Gastrocnemius medialis (tissue), 4 donors: ENCODE results near the gene RBM17. TPM values are rescaled to one million over a fixed set of nuclear protein-coding genes. Genes with fewer than 3 reads are reported as not detected.

ENCODE experiments used
- ATAC-seq, 2 donors: fragments of 150-250 bp; one replicate each; pipeline ENCODE4 v1.9.1; 2016
- DNase-seq, 2 donors: peaks; one replicate each; pipeline ENCODE4 v3.0.0-alpha.2; 2019
- H3K27ac ChIP-seq, 4 donors: fragments of 200-600 bp; sonication (generic); 1 replicate in 1 of 4; 2 replicates in 3 of 4; pipeline ENCODE4 v1.5.1; 2016 to 2018; ENCODE audit warnings: mild to moderate bottlenecking in 2 of 4, moderate library complexity in 1 of 4
- H3K27me3 ChIP-seq, 3 donors: fragments of 200-600 bp; sonication (generic) in 2 of 3; 1 replicate in 1 of 3; 2 replicates in 2 of 3; pipeline versions ENCODE4 v1.5.1 to v1.6.0; 2016 to 2019; ENCODE audit warnings: mild to moderate bottlenecking in 1 of 3, moderate library complexity in 1 of 3
- H3K36me3 ChIP-seq, 2 donors: fragments of 200-600 bp; sonication (generic) in 1 of 2; one replicate each; pipeline ENCODE4 v1.5.1; 2017 to 2018
- H3K4me1 ChIP-seq, 2 donors: fragments of 200-600 bp; sonication (generic) in 1 of 2; one replicate each; pipeline ENCODE4 v1.5.1; 2016 to 2017; ENCODE audit warnings: mild to moderate bottlenecking in 2 of 2
- H3K4me3 ChIP-seq, 4 donors: fragments of 200-600 bp; sonication (generic) in 3 of 4; 1 replicate in 1 of 4; 2 replicates in 3 of 4; pipeline ENCODE4 v1.5.1; 2016 to 2019; ENCODE audit warnings: mild to moderate bottlenecking in 2 of 4
- H3K9me3 ChIP-seq, 3 donors: fragments of 200-600 bp; sonication (generic) in 2 of 3; 1 replicate in 1 of 3; 2 replicates in 2 of 3; pipeline ENCODE4 v1.5.1; 2016 to 2019
- CTCF ChIP-seq, 5 experiments: fragments of 450-650 bp in 3 of 5; fragments of 200-600 bp in 2 of 5; sonication (generic) in 2 of 5; IDR thresholded peaks in 4 of 5; conservative IDR thresholded peaks in 1 of 5; 1 replicate in 4 of 5; 2 replicates in 1 of 5; pipeline ENCODE4 v1.5.1; 2016 to 2019; ENCODE audit warnings: antibody characterized with exemption in 5 of 5, mild to moderate bottlenecking in 3 of 5, moderate library complexity in 3 of 5
- POLR2A ChIP-seq, 2 donors: fragments of 450-650 bp; IDR thresholded peaks; one replicate each; pipeline ENCODE4 v1.6.1; 2017; ENCODE audit warnings: antibody characterized with exemption in 2 of 2, mild to moderate bottlenecking in 2 of 2, moderate library complexity in 2 of 2
- in situ Hi-C, 4 donors: fragments of 200-750 bp; cut with MboI; loops; one replicate each; pipeline versions ENCODE4 v1.15.0 to v1.8.0; 2017; ENCODE audit warnings: low sequenced_read_pairs in 4 of 4
- intact Hi-C: fragments of 100-400 bp; cut with DNase I; formaldehyde crosslinking; loops from one replicate; pipeline ENCODE4 v1.15.1; 2023; ENCODE audit warnings: low total_unique reads
- total RNA-seq, 4 donors: library from RNA; depleted of rRNA; stranded (reverse); fragments of >200 nt; gene quantifications; one replicate each; pipeline versions ENCODE4 v1.1.0 to v1.2.3, GENCODE V29; 2016

RBM17 gene
- total RNA-seq, 4 donors from 2014 or later: 53.2 to 67.4 (median 60.1) TPM

GRCh38 chr10:6115411-6115810 is 26.6 kb downstream of the RBM17 start:
- intact Hi-C loops: loop anchor here (2.0 kb wide), 1 partner anchor 25 kb away; no protein-coding TSS in a partner anchor

GRCh38 chr10:6115824-6116350 is 27.1 kb downstream of the RBM17 start:
- Histone ChIP-seq H3K27ac (peak overlapping the region; percentile 78 to 83 (median 80)), H3K4me3 (no peak overlapping the region), H3K27me3 (no peaks in the 10 kb centered on the region), H3K4me1 (peaks cover 55 to 56% of the 10 kb centered on the region in 2 donors), H3K9me3 (no peaks in the 10 kb centered on the region), H3K36me3 (peaks cover 0 to 32% of the 10 kb centered on the region in 2 donors)
- no peak for ATAC-seq
- intact Hi-C loops (loop anchor here (2.0 kb wide), 1 partner anchor 25 kb away; no protein-coding TSS in a partner anchor), in situ Hi-C loops (no loop called here)
- TF ChIP-seq POLR2A (IDR thresholded peaks at IDR 0.05) (no peak), CTCF (IDR thresholded peaks at IDR 0.05 in 4 of 5, conservative IDR thresholded peaks at IDR 0.05 in 1 of 5) (no peak)
- DNase-seq: no peak

More at GRCh38 chr10:6115411-6115810, 26.6 kb downstream of the RBM17 start:
- in situ Hi-C loops: no loop called here
- ATAC-seq (no peak), DNase-seq (no peak)
- Histone ChIP-seq H3K4me3 (no peak overlapping the region), H3K4me1 (peaks cover 51 to 54% of the 10 kb centered on the region in 2 donors), H3K27me3 (no peaks in the 10 kb centered on the region), H3K27ac (peak overlapping the region; percentile 78 to 83 (median 80)), H3K36me3 (peaks cover 0 to 36% of the 10 kb centered on the region in 2 donors), H3K9me3 (no peaks in the 10 kb centered on the region)
- TF ChIP-seq POLR2A (IDR thresholded peaks at IDR 0.05) (no peak), CTCF (IDR thresholded peaks at IDR 0.05 in 4 of 5, conservative IDR thresholded peaks at IDR 0.05 in 1 of 5) (no peak)

- DNase-seq (no peak), ATAC-seq (no peak)
- H3K36me3 ChIP-seq: peaks cover 0 to 22% of the 10 kb centered on the region in 2 donors
- H3K4me1 ChIP-seq: peaks cover 56 to 59% of the 10 kb centered on the region in 2 donors
- intact Hi-C loops: no loop called here
- H3K27ac ChIP-seq: peak overlapping the region; percentile 78 to 83 (median 80)
- TF ChIP-seq POLR2A (IDR thresholded peaks at IDR 0.05) (no peak), CTCF (IDR thresholded peaks at IDR 0.05 in 4 of 5, conservative IDR thresholded peaks at IDR 0.05 in 1 of 5) (no peak)
- no peaks in the 10 kb centered on the region for H3K27me3 ChIP-seq
- in situ Hi-C loops: no loop called here
- H3K4me3 ChIP-seq: no peak overlapping the region
- no peaks in the 10 kb centered on the region for H3K9me3 ChIP-seq
Observed at GRCh38 chr10:6116806-6117205, 28.0 kb downstream of the RBM17 start.

- Histone ChIP-seq H3K4me3 (no peak overlapping the region), H3K4me1 (peaks cover 51 to 56% of the 10 kb centered on the region in 2 donors), H3K36me3 (peaks cover 0 to 15% of the 10 kb centered on the region in 2 donors), H3K9me3 (no peaks in the 10 kb centered on the region), H3K27ac (peak overlapping the region in 1 of 4 donors; percentile 81), H3K27me3 (no peaks in the 10 kb centered on the region)
- no peak for DNase-seq
- intact Hi-C loops: no loop called here
- in situ Hi-C loops: no loop called here
- TF ChIP-seq POLR2A (IDR thresholded peaks at IDR 0.05) (no peak), CTCF (IDR thresholded peaks at IDR 0.05 in 4 of 5, conservative IDR thresholded peaks at IDR 0.05 in 1 of 5) (no peak)
- no peak for ATAC-seq
Observed at GRCh38 chr10:6117711-6118110, 28.9 kb downstream of the RBM17 start.
